GM21529 (cell line): Measurements from ENCODE around the gene MAGI2.

Source experiments
- ATAC-seq: cut with Tn5 transposase; IDR thresholded peaks from one replicate; pipeline ENCODE4 v1.9.1; 2021; ENCODE audit not compliant: unreplicated experiment

The MAGI2 gene

DNA sequence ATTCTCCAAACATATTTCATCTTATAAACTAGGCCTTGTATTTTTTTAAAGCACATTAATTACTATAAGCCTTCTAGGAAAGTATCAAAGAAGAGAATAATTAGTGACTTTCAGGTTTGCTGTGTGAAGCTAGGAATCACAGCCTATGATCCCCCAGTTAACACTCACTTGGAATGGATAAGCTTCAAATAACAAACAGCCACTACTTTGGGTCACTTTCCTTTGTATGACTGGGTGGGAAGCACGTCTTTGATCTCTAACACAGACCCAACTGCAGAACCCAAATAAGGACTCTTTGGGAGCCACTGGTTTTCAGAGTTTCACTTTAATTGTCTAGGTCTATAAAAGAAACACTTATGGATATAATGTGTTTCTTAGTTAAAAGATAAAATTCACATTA, 769.3 kb downstream of the MAGI2 start:
- ATAC-seq, result no peak

DNA sequence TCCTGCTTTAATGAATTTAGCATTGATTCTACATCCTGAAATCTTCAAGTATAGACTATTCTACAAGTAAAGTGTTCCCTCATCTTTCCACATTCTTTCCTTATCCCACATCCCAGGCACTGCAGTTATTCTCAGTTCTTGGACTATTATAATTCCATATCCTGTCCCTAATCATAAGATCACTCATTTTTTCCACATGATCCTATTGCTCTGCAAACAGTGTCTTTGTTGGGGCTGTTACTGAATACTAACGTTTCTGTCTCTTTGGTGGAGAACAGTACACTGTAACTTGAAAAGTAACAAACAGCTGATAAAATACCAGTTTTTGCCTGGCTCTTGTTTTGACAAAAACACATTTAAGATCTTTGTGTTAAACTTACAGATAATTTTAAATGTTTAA, 769.9 kb downstream of the MAGI2 start:
- ATAC-seq, result no peak

DNA sequence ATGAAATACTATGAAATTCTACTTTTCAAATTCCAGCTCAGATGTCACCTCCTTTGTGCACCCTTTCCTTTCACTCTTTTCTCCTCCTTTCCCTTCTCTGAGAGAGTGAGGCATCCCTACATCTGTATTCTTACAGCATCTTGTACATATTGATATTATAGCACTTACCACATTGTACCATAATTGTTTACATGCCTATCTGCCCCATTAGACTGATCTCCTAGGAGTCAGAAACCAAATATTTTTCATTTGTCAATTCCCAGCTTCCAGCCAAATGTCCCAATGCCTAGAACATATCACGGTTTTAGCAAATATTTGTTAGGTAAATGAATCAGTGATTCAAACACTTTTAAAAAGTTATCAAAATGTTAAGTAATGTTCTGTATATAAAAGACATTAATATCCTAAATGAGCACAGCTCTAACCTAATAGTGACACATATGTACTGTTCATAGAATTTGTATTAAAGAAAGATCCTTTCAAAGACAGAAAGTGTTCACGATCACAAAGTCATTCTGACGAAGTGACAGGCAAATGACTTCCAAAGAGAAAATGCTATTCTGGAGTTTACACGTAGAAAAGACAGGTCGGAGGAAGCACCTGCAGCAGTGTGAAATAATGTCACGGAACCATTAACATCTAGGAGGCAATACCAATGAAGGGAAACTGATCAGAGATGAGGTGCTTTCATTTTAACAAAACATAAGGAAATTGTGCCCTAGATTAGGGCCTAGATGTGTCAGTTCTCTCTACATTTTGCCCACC, 774.2 kb downstream of the MAGI2 start:
- no peak for ATAC-seq

DNA sequence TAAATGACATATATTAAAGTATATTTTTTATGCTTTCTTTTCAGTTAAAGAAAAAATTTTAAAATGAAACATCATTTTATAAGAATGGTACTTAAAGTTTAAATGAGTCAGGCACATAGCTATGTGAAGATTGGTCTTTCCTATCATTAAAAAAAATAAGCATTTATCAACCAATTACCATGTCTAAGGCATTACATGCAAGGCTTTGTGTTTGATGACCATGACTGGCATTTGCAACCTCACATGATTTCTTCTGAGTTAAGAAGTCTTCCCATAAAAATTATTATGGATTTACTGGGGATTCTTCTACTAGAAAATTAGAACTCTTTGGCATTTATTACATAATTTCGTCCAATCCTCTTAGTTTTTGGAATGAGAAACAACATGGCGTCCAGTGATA, 776.1 kb downstream of the MAGI2 start:
- no peak for ATAC-seq

DNA sequence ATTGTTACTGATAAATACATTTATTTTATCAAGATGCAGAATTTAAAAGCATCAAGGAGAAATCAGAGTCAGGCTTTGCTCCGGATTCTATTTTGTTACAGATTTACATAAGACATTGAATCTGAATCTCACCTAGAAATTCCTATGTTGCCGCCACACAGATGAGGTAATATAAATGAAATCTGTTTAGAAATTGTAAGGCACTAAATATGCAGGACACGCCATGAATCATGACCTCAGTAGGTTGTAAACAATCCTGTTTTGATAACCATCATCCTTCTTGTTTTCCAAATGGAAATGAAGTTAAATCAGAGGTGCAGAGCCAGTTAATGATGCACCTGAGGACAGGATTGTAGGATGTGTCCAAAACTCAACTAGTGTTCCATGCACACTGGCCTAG, 778.0 kb downstream of the MAGI2 start:
- no peak for ATAC-seq

DNA sequence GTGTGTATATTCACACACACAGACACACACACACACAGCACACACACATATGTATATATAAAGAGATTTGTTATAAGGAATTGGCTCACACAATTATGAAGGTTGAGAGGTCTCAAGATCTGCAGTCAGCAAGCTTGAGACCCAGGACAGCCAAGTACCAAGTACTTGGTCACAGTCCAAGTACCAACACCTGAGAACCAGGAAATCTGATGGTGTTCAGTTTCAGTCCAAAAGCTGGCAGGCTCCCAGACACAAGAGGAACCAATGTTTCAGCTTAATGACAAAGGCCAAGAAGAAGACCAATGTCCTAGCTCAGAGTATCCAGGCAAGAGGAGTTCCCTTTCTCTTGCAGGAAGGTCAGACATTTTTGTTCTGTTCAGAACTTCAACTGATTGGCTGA, 780.2 kb downstream of the MAGI2 start:
- ATAC-seq, result no peak

DNA sequence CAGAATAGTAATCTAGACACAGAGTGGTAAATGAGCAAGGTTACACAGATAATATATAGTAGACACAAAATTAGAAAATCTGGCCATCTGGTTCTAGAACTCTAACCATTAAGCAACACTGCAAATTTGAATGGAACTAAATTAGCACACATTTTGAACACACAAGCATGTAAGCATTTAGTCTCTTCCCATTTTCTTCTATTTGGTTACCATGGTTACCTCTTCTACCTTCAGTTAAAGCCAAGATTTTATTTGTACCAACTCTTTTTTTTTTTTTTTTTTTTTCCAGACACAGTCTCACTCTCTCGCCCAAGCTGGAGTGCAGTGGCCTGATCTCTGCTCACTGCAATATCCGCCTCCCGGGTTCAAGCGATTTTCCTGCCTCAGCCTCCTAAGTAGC, 790.5 kb downstream of the MAGI2 start:
- no peak for ATAC-seq

DNA sequence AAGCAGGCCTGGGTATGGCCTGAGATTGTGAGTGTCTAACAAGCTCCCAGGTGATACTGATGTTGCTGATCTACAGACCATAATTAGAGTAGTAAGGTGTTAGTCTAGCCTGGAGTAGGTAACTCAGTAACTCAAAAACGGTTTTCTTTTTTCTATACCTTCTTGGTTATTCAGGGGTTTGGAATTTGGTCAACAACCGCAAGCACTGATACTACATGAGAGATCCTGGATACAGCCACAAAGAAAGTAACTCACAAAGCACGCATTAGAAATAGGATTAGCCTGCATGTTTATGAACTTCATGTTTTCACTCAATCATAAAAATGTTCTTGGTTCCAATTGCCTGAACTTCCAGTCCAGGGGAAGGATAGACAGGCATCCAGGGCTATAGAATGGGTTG, 803.5 kb downstream of the MAGI2 start:
- ATAC-seq, result no peak

DNA sequence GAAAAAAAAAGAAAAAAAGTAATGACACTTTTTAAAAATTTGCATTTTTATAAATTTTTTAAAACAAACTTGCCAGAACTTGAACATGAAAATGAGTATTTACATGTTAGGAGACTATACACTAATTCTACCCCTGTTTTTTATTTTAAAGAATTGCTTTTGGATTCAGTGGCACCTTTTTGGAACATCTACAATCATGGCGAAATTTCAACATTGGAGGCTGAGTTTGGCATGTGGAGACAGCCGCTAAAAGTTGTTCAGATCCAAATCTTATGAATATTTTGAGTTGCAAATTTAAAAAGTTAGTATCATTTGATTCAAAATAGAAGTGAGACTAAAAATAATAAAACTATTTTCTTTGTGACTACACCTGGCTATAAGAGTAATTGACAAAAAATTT, 804.2 kb downstream of the MAGI2 start:
- no peak for ATAC-seq

DNA sequence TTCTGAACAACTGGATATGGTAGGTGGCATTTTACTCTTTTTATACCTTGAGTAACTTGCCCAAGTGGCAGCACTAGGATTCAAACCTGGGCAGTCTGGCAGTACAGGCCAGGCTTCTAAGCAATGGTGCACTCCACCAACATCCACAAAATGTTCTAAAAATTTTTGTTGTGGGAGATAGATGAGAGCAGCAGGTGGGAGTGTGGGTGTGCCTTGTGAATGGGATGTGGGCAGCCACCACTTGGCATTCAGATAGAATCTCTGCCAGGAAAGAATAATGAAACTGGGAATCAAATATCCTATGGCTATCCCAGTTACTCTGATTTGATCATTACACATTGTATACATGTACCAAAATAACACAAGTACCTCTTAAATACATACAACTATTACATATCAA, 810.7 kb downstream of the MAGI2 start:
- no peak for ATAC-seq

DNA sequence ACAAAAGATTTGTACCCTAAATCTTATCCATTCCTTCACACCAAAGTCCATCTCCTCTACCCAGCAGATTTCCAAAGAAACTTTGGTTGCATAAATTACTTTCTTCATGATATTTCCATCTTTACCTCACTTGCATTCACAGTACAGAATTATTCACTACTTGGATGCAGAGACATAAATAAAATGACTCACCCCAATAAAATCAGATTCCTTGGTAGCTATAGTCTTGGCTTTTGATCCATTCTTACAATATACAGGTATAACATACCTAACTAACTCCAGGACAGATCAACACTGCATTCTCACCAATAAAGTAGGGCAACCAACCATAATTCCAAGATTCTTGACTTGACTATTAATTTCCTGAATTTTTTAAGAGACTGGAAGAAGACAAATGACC, 815.1 kb downstream of the MAGI2 start:
- no peak for ATAC-seq

DNA sequence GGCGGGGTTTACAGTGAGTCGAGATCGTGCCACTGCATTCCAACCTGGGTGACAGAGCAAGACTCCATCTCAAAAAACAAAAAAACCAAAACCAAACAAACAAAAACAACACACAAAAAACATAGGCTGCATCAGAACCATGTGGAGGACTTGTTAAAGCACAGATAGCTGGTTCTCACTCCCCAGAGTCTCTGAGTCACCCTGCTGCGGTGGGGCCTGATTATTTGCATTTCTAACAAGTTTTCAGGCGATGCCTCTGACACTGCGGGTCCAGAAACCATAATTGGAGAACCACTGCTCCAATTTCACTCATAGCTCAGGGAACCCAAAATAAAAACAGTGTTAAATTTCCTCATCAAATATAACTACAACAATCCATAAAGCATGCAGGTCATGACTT, 816.7 kb downstream of the MAGI2 start:
- no peak for ATAC-seq

DNA sequence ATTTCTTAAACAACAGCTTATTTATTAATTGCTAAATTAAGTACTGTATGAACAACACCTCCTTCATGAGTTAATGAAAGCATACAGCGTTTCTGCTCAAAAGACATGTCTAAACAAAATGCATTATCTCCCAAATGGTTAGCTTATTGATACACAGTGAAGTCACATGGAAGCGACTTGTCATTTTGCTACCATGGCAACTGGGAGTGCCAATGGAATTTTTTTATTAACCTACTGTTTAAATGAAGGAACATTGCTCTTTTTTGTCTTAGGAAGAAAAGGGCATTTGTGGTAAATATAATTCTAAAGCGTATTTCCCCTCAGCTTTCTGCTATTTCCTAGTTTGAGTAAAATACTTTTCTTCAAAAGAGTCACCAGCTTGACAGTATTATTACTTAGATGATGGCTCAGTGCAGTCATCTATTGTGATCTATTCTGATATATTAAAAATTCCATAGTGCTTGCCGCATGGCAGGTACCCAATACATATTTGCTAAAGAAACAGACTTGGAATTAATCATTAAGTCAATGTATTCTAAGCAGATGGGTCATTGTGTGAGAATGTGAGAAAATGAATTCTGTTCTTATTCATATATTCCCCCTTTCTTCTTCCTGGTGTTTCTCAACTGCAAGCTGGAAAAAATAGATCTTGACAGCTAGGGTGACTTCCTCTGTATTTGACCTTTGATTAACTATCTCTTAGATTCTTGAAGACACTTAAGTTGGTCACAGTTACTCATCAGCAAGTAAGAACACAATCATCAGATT, 818.3 kb downstream of the MAGI2 start:
- no peak for ATAC-seq

DNA sequence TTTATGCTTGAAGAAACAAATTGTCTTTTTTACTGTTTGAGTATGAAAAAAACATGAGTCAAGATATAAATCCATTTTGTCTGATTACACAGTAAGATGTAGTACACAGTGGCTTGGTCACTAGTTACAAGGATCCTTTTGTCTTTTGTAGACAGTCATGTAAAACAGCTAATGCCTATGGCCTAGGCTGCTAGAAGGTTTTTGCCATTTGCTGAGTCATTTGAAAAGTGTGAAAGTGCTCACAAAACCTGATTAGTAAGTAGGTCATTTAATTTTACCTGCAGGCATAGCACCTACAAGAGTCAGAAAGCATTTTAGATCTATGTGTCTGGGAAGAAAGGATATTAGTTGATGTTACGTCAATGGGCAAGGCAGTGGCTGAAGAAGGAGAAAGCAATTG, 819.4 kb downstream of the MAGI2 start:
- ATAC-seq, result no peak

DNA sequence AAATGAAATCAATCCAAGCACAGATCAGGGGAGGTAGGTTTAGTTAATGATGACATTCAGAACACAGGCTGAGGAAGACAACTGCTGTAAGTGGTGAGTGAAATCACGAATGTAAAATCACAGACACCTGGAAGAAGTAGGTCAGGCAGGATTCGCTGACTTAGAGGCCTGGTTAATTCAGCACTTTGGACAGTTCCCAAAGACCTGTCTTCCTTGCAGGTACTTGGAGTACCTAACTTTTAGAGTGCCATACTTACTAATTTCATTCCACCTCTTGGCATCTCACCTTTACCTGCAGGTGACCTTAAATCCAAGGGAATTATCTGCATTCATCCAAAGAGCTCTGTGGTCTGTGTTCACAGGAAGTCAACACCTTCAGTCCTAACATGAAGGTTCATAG, 832.5 kb downstream of the MAGI2 start:
- no peak for ATAC-seq

DNA sequence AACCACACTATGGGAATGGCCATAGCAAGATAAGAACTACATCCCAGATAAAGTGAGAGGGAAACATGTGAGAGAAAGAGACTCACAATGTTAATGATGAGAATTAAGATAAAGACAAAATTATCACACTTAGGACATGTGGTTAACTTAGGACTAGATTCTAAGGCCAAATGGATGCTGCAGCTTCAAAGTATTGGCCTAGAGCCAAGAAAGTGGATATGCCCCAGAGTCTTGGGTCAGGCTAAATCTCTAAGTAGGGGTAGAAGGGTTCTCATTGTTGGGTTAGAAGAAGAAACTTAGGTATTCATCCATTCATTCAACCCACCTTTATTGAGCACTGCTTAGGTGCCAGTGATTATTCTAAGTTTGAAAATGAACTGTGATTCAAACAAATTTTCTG, 836.9 kb downstream of the MAGI2 start:
- no peak for ATAC-seq

DNA sequence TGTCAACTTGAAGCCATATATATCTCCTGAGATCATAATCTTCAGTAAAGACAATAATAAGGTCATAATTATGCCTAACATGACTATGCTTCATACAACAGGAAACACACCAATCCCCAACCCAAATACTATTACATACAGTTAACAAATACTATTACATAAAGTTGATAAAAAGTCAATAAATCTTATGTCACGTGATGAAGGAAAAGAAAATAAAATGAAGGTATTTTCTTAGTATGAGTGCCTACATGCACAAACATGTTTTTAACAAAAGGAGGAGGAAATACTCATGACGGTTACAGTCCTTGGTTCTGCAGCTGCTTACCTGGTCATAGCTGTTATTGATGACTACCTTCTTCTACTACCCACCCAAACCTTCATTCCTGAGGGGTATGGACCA, 844.2 kb downstream of the MAGI2 start:
- no peak for ATAC-seq

DNA sequence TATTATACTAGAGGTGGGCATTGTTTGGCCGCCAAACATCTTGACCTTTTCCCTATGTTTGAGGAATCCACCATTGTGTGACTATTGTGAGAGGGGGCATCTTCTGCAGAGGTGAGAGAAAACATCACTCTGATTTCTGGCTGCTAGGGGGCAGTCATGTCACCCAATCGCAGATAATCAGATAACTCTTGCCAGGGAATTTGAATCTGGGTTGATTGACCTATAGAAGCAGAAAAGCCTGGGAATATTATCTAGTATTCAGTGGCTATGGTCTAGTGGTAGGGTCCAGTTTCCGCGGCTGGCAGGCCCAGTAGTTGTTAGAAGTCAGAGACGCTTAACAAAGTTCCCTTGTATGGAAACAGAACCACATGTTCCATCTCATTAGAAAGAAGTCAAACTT, 846.4 kb downstream of the MAGI2 start:
- no peak for ATAC-seq

DNA sequence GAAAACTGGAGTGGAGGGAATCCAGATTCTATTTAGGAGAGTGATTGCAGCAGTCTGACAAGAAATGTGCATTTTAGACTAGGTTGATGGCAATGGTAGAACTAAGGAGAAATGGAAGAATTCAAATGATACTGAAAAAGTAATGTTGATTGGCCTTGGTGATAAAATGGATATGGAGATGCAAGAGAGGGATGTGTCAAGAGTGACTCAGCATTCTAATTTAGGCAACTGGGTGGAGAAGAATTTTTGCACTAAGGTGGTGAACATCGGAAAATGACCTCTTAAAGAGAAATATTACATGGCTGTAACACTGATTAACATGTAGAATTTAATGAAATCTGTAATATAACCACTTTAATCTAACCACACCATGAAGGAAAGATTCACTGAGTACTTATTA, 848.3 kb downstream of the MAGI2 start:
- no peak for ATAC-seq

DNA sequence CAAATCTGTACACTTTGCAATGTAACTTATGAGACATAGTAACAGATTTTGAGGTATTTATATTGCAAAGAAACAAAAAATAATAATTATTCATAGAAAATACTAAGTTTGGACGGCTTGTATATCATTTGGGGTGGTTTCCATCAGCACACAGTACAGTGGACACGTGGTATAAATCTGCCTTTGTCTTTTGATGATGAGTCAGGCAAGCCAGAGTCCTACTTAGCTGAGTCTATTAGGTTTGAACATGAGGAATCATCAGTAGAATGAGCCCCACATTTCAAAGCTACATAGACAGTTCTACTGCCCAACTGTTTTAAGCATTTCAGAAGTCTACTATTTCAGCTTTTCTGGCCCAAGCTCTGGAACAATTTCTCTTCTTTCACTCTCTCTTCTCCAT, 851.7 kb downstream of the MAGI2 start:
- ATAC-seq, result no peak

DNA sequence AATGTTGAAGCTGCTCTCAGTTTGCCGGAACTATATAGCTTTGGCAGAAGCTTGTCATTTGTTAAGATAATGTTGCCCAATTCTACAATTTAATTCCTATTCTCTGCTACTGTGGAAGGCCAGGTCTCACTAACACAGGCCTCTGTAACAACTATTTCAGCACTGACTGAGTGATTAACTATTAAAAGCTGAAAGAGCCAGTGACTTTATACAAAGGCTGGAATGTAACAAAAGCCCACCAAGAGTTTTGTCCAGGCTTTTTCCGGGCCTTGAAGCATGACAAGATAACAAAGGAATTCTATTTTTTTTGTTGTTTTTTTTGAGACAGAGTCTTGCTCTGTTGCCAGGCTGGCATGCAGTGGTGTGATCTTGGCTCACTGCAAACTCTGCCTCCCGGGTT, 859.3 kb downstream of the MAGI2 start:
- ATAC-seq, result no peak

DNA sequence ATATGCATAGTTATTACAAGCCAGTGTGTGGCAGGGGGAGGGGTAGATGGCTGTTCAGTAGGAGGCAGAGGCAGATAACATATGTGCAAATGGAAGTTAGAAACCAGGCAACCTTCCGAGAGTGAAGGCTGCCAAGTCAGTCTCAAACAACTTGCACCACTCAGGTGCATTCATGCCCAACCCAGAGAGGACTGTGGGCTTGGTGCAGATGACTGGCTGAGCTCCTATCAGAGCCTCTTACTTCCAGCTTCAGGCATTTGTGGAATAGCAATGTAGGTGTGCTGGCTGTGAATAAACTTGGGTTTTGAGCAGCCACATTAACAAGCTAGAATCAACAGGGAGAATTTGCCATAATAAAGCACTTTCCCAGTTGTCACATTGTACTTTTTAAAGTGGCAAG, 865.1 kb downstream of the MAGI2 start:
- ATAC-seq, result no peak
